Glomerular endothelial cell (primary cell): Measurements from ENCODE around the gene TC2N. TPM values are rescaled to one million over a fixed set of nuclear protein-coding genes. Genes with fewer than 3 reads are reported as not detected.
"Not testable (repeated sequence)": the region's sequence is repeated elsewhere in the genome, so short reads cannot be mapped to it uniquely, and the experiment has no call there.

Experiments
- DNase-seq: peaks from one replicate; pipeline ENCODE4 v3.0.0-alpha.2; 2011; ENCODE audit warnings: low read depth, low spot score; ENCODE audit errors: extremely low read depth
- total RNA-seq: library from RNA; depleted of rRNA; stranded (reverse); fragments of >200 nt; gene quantifications from 2 replicates; pipeline ENCODE4 v1.2.3, GENCODE V29; 2015

TC2N gene
- total RNA-seq, 1 donor from 2014 or later, result 0.53 TPM

- DNase-seq, result no peak
Observed at GRCh38 chr14:91870890-91871289, 3.6 kb upstream of the TC2N start.

GRCh38 chr14:91870001-91870400, 2.7 kb upstream of the TC2N start:
- no peak for DNase-seq

- no peak for DNase-seq
Observed at GRCh38 chr14:91869556-91869955, 2.2 kb upstream of the TC2N start.

GRCh38 chr14:91866511-91867295, 633 bp downstream of the TC2N start:
- DNase-seq, result no peak

- no peak for DNase-seq
Observed at GRCh38 chr14:91866061-91866460, 1.3 kb downstream of the TC2N start.

- no peak for DNase-seq
Observed at GRCh38 chr14:91862417-91862816, 4.9 kb downstream of the TC2N start.

GRCh38 chr14:91861091-91861490, 6.2 kb downstream of the TC2N start:
- no peak for DNase-seq

GRCh38 chr14:91860238-91860637, 7.1 kb downstream of the TC2N start:
- DNase-seq, result no peak

- DNase-seq, result no peak
Observed at GRCh38 chr14:91858536-91859275, 8.6 kb downstream of the TC2N start.

- no peak for DNase-seq
Observed at GRCh38 chr14:91857614-91858013, 9.7 kb downstream of the TC2N start.

- DNase-seq, result no peak
Observed at GRCh38 chr14:91854327-91854934, 12.9 kb downstream of the TC2N start.

GRCh38 chr14:91851563-91851962, 15.8 kb downstream of the TC2N start:
- no peak for DNase-seq

- no peak for DNase-seq
Observed at GRCh38 chr14:91848504-91849001, 18.8 kb downstream of the TC2N start.

GRCh38 chr14:91847693-91848092, 19.6 kb downstream of the TC2N start:
- no peak for DNase-seq

GRCh38 chr14:91845652-91846051, 21.7 kb downstream of the TC2N start:
- DNase-seq, result no peak

GRCh38 chr14:91845056-91845455, 22.3 kb downstream of the TC2N start:
- DNase-seq, result not testable (repeated sequence)

GRCh38 chr14:91844029-91844428, 23.3 kb downstream of the TC2N start:
- no peak for DNase-seq

GRCh38 chr14:91843437-91843836, 23.9 kb downstream of the TC2N start:
- DNase-seq, result no peak

- DNase-seq, result no peak
Observed at GRCh38 chr14:91841065-91841464, 26.3 kb downstream of the TC2N start.

GRCh38 chr14:91839749-91840148, 27.6 kb downstream of the TC2N start:
- DNase-seq, result no peak

GRCh38 chr14:91837076-91837475, 30.3 kb downstream of the TC2N start:
- DNase-seq, result no peak
